A549 (cell line): ENCODE results near the gene NEDD4L. TPM values are rescaled to one million over a fixed set of nuclear protein-coding genes. Genes with fewer than 3 reads are reported as not detected.

ENCODE experiments used
- ATAC-seq, 2 experiments: fragments of 200-7000 bp in 1 of 2; fragments of >200 bp in 1 of 2; cut with Nextera tagmentation in 1 of 2; cut with Tn5 transposase in 1 of 2; 3 replicates each; pipeline versions ENCODE4 v1.8.0 to v1.9.1; 2018 to 2020; ENCODE audit warnings: mild to moderate bottlenecking in 1 of 2, moderate library complexity in 1 of 2
- CTCF ChIA-PET: fragments of 300-600 bp; sonication (Branson Sonifier 250); formaldehyde crosslinking; extraction: SDS; loops from one replicate; lab custom pipeline; 2021; ENCODE audit warnings: antibody characterized with exemption, inconsistent platforms; lab: Yijun Ruan, JAX
- POLR2A ChIA-PET: fragments of 350-600 bp; formaldehyde crosslinking; extraction: SDS; loops from one replicate; lab custom pipeline; 2021; ENCODE audit warnings: antibody characterized with exemption, inconsistent platforms; lab: Yijun Ruan, JAX
- DNase-seq, 2 experiments: peaks; one replicate each; pipeline versions ENCODE4 v3.0.0 to v3.0.0-alpha.2; 2011 to 2016; ENCODE audit warnings: low read depth in 1 of 2, low spot score in 1 of 2
- FAIRE-seq: peaks from 2 replicates; lab custom pipeline; 2011; peaks lifted over from hg19 to GRCh38; lab: Jason Lieb, UNC
- H3K27ac ChIP-seq, 2 experiments: fragments of >200 bp; sonication (Bioruptor Twin); formaldehyde crosslinking; 3 replicates each; pipeline ENCODE4 v1.5.1; 2016 to 2017
- H3K4me1 ChIP-seq: fragments of >200 bp; sonication (Bioruptor Twin); formaldehyde crosslinking; 3 replicates; pipeline ENCODE4 v1.6.1; 2016
- H3K4me2 ChIP-seq: fragments of >200 bp; sonication (Bioruptor Twin); formaldehyde crosslinking; 3 replicates; pipeline ENCODE4 v1.6.1; 2016
- H3K4me3 ChIP-seq: fragments of >200 bp; sonication (Bioruptor Twin); formaldehyde crosslinking; 3 replicates; pipeline ENCODE4 v1.5.1; 2016
- H3K9me3 ChIP-seq: fragments of >200 bp; sonication (Bioruptor Twin); formaldehyde crosslinking; 3 replicates; pipeline ENCODE4 v1.6.1; 2016
- BHLHE40 ChIP-seq: IDR thresholded peaks from 2 replicates; pipeline ENCODE4 v1.6.1; 2012; ENCODE audit warnings: low read depth, low read length, inconsistent platforms
- CHD4 ChIP-seq: fragments of 200-600 bp; sonication (generic); IDR thresholded peaks from 2 replicates; pipeline ENCODE4 v1.6.1; 2016; ENCODE audit warnings: antibody characterized with exemption, mild to moderate bottlenecking, borderline replicate concordance
- EHF ChIP-seq: fragments of 250-450 bp; sonication (Bioruptor Pico); IDR thresholded peaks from 2 replicates; pipeline ENCODE4 v1.5.0; 2020; ENCODE audit warnings: mild to moderate bottlenecking
- ESRRA ChIP-seq: fragments of 150-350 bp; IDR thresholded peaks from 2 replicates; pipeline ENCODE4 v1.6.1; 2014; ENCODE audit warnings: mild to moderate bottlenecking, low read length, borderline replicate concordance
- GATA3 ChIP-seq: IDR thresholded peaks from 2 replicates; pipeline ENCODE4 v1.6.1; 2012; ENCODE audit warnings: borderline replicate concordance
- HEYL ChIP-seq: fragments of 250-450 bp; sonication (Bioruptor Pico); IDR thresholded peaks from 2 replicates; pipeline ENCODE4 v1.8.0; 2021; ENCODE audit warnings: mild to moderate bottlenecking, moderate library complexity
- HOXA7 ChIP-seq: fragments of 250-450 bp; sonication (Bioruptor Pico); IDR thresholded peaks from 2 replicates; pipeline ENCODE4 v1.5.0; 2020; ENCODE audit warnings: mild to moderate bottlenecking, moderate library complexity
- JUNB ChIP-seq: fragments of >200 bp; sonication (Bioruptor Twin); formaldehyde crosslinking; IDR thresholded peaks from 2 replicates; pipeline ENCODE4 v1.6.1; 2016
- KDM5A ChIP-seq: fragments of 200-600 bp; sonication (generic); IDR thresholded peaks from 2 replicates; pipeline ENCODE4 v1.6.1; 2016; ENCODE audit warnings: antibody characterized with exemption, mild to moderate bottlenecking
- MAZ ChIP-seq: fragments of 150-350 bp; IDR thresholded peaks from 2 replicates; pipeline ENCODE4 v1.6.1; 2014; ENCODE audit warnings: antibody characterized with exemption, low read depth, low read length, borderline replicate concordance
- POLR2A ChIP-seq: IDR thresholded peaks from 2 replicates; pipeline ENCODE4 v1.6.1; 2012; ENCODE audit warnings: mild to moderate bottlenecking, low read length
- RCOR1 ChIP-seq: fragments of 150-350 bp; IDR thresholded peaks from 2 replicates; pipeline ENCODE4 v1.6.1; 2014; ENCODE audit warnings: antibody characterized with exemption, low read length, low read depth
- RNF2 ChIP-seq: fragments of 200-600 bp; sonication (generic); IDR thresholded peaks from 2 replicates; pipeline ENCODE4 v1.6.1; 2016; ENCODE audit warnings: low read depth, mild to moderate bottlenecking, antibody characterized with exemption, moderate library complexity, borderline replicate concordance
- TFCP2L1 ChIP-seq: fragments of 250-450 bp; sonication (Bioruptor Pico); IDR thresholded peaks from 2 replicates; pipeline ENCODE4 v1.5.0; 2021; ENCODE audit warnings: mild to moderate bottlenecking
- ZC3H11A ChIP-seq: fragments of 450-650 bp; IDR thresholded peaks from 2 replicates; pipeline ENCODE4 v1.6.1; 2014; ENCODE audit warnings: antibody characterized with exemption, mild to moderate bottlenecking
- WGBS: methylation state at CpG from one replicate; pipeline ENCODE4 v1.1.6; 2017; ENCODE audit errors: missing lambda C conversion rate; 5-methylcytosine and 5-hydroxymethylcytosine counted together
- polyA plus RNA-seq, 4 experiments: library from polyadenylated mRNA; depleted of rRNA in 3 of 4; stranded (reverse); fragments of >200 nt; fragmentation: RNase III in 1 of 4; extraction: RNeasy Plus Mini Kit Qiagen cat#74134 plus additional on column Dnase treatment in 1 of 4; gene quantifications; 2 replicates in 3 of 4; 3 replicates in 1 of 4; pipeline ENCODE4 v1.2.3, GENCODE V29; 2011 to 2017
- TF ChIP-seq, protein P1 (sequence below): fragments of >200 bp; sonication (Bioruptor Twin); formaldehyde crosslinking; IDR thresholded peaks from 2 replicates; pipeline ENCODE4 v1.6.1; 2016
- TF ChIP-seq, protein P2 (sequence below): fragments of 450-650 bp; IDR thresholded peaks from 2 replicates; pipeline ENCODE4 v1.6.1; 2014; ENCODE audit warnings: antibody characterized with exemption
- TF ChIP-seq, protein P3 (sequence below): IDR thresholded peaks from 2 replicates; pipeline ENCODE4 v1.6.1; 2012
- TF ChIP-seq, protein P4 (sequence below): IDR thresholded peaks from 2 replicates; pipeline ENCODE4 v1.6.1; 2012
- TF ChIP-seq, protein P5 (sequence below): fragments of >200 bp; sonication (Bioruptor Twin); formaldehyde crosslinking; IDR thresholded peaks from 3 replicates; pipeline ENCODE4 v1.5.1; 2016

The NEDD4L gene
- polyA plus RNA-seq, 2 of the 4 experiments (the other 2 are of a cell fraction): 18.0 to 36.5 TPM

DNA sequence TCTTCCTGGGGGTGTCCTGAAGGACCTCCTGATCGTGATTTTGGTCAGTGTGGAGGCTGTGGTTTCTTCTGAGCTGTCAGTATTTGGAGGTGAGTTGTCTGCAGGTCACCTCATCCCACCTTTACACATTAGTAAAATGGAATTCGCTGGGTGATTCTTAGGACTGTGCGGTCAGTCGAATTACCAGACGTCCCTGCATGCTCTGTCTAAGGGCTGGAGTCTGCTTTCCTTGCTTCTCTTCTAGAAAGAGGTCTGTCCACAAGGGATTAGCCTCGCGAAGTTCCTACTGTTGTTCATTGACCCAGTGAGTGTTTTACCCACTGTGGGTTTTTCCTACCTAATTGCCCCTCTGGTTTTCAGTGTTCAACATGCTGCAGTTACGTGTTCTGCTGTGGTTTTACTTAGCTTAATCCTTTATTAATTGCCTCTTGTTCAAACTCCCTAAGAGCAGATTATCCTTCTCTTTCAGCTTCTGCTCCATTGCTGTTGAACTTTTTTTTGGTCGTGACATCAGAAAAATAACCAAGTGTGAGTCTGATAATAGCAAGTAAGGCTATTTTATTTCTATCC is 183.4 kb downstream of the NEDD4L start:
- WGBS: 88% methylated on average over 9 of the region's 9 CpGs
- FAIRE-seq: no peak
- Histone ChIP-seq H3K4me2 (no peak overlapping the region), H3K27ac (no peak overlapping the region), H3K9me3 (no peaks in the 10 kb centered on the region), H3K4me3 (no peak overlapping the region), H3K4me1 (peaks cover 62% of the 10 kb centered on the region)
- ChIA-PET POLR2A (no interaction called here), CTCF (interaction anchor here (0.7 to 1.0 kb wide), 4 partner anchors 17 to 259 kb away, joined by 3 read pairs; no protein-coding TSS in a partner anchor)
- TF ChIP-seq, protein P1, sequence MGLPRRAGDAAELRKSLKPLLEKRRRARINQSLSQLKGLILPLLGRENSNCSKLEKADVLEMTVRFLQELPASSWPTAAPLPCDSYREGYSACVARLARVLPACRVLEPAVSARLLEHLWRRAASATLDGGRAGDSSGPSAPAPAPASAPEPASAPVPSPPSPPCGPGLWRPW: no peak
- TF ChIP-seq GATA3 (no peak), BHLHE40 (no peak), JUNB (no peak)
- no peak for ATAC-seq
- DNase-seq: no peak

DNA sequence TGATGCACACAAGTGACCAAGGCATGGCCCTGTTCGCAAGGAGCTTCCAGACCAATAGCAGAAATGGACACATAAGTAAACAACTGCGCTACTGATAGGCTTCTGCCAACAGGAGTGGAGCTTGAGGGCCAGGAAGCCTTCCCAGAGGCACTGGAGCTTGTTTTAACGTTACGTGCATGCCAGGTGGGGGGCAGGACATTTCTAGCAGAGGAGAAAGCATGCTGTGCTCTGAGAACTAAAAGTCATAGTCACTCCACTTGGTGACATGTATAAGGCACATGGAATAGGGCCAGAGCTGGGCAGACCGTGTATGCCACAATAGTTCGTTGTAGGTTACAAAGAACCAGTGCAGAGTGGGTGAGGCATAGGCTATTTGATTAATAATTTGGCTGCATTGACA is 184.2 kb downstream of the NEDD4L start:
- no peak for DNase-seq
- Histone ChIP-seq H3K9me3 (no peaks in the 10 kb centered on the region), H3K4me3 (no peak overlapping the region), H3K27ac (no peak overlapping the region), H3K4me2 (no peak overlapping the region), H3K4me1 (peaks cover 58% of the 10 kb centered on the region)
- ATAC-seq: no peak
- FAIRE-seq: no peak
- TF ChIP-seq HOXA7 (CRISPR knock-in tag) (no peak), CHD4 (no peak), EHF (no peak), RNF2 (no peak), TFCP2L1 (CRISPR knock-in tag) (no peak), RCOR1 (no peak), JUNB (no peak), ESRRA (no peak), ZC3H11A (no peak), HEYL (CRISPR knock-in tag) (no peak), KDM5A (no peak), MAZ (no peak)
- TF ChIP-seq, protein P2, sequence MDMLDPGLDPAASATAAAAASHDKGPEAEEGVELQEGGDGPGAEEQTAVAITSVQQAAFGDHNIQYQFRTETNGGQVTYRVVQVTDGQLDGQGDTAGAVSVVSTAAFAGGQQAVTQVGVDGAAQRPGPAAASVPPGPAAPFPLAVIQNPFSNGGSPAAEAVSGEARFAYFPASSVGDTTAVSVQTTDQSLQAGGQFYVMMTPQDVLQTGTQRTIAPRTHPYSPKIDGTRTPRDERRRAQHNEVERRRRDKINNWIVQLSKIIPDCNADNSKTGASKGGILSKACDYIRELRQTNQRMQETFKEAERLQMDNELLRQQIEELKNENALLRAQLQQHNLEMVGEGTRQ: no peak
- TF ChIP-seq, protein P3, sequence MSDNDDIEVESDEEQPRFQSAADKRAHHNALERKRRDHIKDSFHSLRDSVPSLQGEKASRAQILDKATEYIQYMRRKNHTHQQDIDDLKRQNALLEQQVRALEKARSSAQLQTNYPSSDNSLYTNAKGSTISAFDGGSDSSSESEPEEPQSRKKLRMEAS: no peak
- TF ChIP-seq, protein P4, sequence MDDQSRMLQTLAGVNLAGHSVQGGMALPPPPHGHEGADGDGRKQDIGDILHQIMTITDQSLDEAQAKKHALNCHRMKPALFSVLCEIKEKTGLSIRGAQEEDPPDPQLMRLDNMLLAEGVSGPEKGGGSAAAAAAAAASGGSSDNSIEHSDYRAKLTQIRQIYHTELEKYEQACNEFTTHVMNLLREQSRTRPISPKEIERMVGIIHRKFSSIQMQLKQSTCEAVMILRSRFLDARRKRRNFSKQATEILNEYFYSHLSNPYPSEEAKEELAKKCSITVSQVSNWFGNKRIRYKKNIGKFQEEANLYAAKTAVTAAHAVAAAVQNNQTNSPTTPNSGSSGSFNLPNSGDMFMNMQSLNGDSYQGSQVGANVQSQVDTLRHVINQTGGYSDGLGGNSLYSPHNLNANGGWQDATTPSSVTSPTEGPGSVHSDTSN: no peak
- TF ChIP-seq, protein P5, sequence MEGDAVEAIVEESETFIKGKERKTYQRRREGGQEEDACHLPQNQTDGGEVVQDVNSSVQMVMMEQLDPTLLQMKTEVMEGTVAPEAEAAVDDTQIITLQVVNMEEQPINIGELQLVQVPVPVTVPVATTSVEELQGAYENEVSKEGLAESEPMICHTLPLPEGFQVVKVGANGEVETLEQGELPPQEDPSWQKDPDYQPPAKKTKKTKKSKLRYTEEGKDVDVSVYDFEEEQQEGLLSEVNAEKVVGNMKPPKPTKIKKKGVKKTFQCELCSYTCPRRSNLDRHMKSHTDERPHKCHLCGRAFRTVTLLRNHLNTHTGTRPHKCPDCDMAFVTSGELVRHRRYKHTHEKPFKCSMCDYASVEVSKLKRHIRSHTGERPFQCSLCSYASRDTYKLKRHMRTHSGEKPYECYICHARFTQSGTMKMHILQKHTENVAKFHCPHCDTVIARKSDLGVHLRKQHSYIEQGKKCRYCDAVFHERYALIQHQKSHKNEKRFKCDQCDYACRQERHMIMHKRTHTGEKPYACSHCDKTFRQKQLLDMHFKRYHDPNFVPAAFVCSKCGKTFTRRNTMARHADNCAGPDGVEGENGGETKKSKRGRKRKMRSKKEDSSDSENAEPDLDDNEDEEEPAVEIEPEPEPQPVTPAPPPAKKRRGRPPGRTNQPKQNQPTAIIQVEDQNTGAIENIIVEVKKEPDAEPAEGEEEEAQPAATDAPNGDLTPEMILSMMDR: no peak
- WGBS: 72% methylated on average over 6 of the region's 6 CpGs
- ChIA-PET POLR2A (no interaction called here), CTCF (interaction anchor here (0.7 to 1.0 kb wide), 3 partner anchors 17 to 94 kb away, joined by 3 read pairs; no protein-coding TSS in a partner anchor)

DNA sequence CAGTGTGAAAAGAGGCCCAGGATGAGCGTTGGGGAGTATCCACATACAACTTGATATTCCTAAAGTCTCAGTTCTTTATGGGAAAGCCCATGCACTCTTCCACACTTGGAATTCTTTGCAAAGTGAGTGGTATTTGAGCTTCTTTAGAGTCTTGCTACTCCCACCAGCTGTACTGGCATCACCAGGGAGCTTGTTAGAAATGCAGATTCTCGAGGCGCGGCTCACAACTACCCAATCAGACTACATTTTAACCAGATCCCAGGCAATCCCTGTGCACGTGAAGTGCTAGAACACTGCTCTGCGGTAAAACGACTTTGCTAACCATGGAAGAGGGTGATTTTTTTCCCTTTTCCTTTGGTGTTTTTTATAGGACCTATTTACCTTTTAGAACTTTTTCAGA is 184.7 kb downstream of the NEDD4L start:
- Histone ChIP-seq H3K9me3 (no peaks in the 10 kb centered on the region), H3K4me1 (peaks cover 52% of the 10 kb centered on the region), H3K4me2 (no peak overlapping the region), H3K27ac (no peak overlapping the region), H3K4me3 (no peak overlapping the region)
- FAIRE-seq (no peak), ATAC-seq (no peak), DNase-seq (no peak)
- POLR2A ChIA-PET: no interaction called here
- CTCF ChIA-PET: no interaction called here
- no peak for TF ChIP-seq POLR2A
- 90% methylated on average over 7 of the region's 7 CpGs for WGBS
